NT2/D1 (cell line): ENCODE measurements around the gene TAF8.

Source experiments
- DNase-seq: peaks from one replicate; pipeline ENCODE4 v3.0.0-alpha.2; 2011; ENCODE audit warnings: low read depth, low spot score
- H3K27me3 ChIP-seq: 2 replicates; pipeline ENCODE4 v1.6.0; 2011; ENCODE audit warnings: mild to moderate bottlenecking; ENCODE audit not compliant: insufficient read length, insufficient read depth
- H3K36me3 ChIP-seq: 2 replicates; pipeline ENCODE4 v1.6.1; 2011; ENCODE audit warnings: mild to moderate bottlenecking, low read length, mixed read lengths; ENCODE audit not compliant: insufficient read depth, insufficient read length
- H3K4me1 ChIP-seq: 2 replicates; pipeline ENCODE4 v1.5.1; 2011; ENCODE audit not compliant: insufficient read depth, insufficient read length
- H3K4me3 ChIP-seq: 2 replicates; pipeline ENCODE4 v1.5.1; 2011; ENCODE audit warnings: low read depth; ENCODE audit not compliant: insufficient read length
- H3K9ac ChIP-seq: 2 replicates; pipeline ENCODE4 v1.6.0; 2011; ENCODE audit warnings: low read depth; ENCODE audit not compliant: insufficient read length
- H3K9me3 ChIP-seq: 2 replicates; pipeline ENCODE4 v1.5.1; 2011; ENCODE audit warnings: mild to moderate bottlenecking, low read length; ENCODE audit not compliant: insufficient read depth
- SUZ12 ChIP-seq: IDR thresholded peaks from 2 replicates; pipeline ENCODE4 v1.6.1; 2011; ENCODE audit not compliant: insufficient read length, insufficient read depth; ENCODE audit errors: extremely low read depth
- YY1 ChIP-seq: IDR thresholded peaks from 2 replicates; pipeline ENCODE4 v1.6.1; 2011; ENCODE audit not compliant: insufficient read length, insufficient read depth
- ZNF274 ChIP-seq: IDR thresholded peaks from 2 replicates; pipeline ENCODE4 v1.6.1; 2011; ENCODE audit warnings: mild to moderate bottlenecking, low read depth, low read length

The TAF8 gene

DNA sequence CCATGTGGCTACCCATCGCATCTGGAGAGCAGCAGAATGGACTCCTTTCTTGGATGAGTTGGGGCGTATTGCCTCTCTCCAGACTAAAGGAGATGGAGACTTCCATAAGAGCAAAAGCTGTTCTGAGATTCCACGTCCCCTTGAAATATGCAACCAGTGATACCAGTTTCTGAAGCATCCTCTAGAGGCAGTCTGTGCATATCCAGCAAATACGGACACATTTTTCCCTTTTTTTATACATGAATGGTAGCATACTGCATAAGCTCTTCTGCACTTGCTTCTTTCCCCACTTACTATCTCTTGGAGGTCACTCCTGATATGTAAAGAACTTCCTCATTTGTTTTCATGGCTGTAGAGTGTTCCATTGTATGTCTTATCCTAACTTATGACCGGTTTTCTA, 34.6 kb downstream of the TAF8 start:
- TF ChIP-seq YY1 (no peak), SUZ12 (no peak), ZNF274 (no peak)
- peaks cover 4% of the 10 kb centered on the region for H3K36me3 ChIP-seq
- H3K4me3 ChIP-seq: no peak overlapping the region
- no peaks in the 10 kb centered on the region for H3K9me3 ChIP-seq
- DNase-seq: no peak
- H3K9ac ChIP-seq: no peak overlapping the region
- no peaks in the 10 kb centered on the region for H3K27me3 ChIP-seq
- peaks cover 2% of the 10 kb centered on the region for H3K4me1 ChIP-seq

DNA sequence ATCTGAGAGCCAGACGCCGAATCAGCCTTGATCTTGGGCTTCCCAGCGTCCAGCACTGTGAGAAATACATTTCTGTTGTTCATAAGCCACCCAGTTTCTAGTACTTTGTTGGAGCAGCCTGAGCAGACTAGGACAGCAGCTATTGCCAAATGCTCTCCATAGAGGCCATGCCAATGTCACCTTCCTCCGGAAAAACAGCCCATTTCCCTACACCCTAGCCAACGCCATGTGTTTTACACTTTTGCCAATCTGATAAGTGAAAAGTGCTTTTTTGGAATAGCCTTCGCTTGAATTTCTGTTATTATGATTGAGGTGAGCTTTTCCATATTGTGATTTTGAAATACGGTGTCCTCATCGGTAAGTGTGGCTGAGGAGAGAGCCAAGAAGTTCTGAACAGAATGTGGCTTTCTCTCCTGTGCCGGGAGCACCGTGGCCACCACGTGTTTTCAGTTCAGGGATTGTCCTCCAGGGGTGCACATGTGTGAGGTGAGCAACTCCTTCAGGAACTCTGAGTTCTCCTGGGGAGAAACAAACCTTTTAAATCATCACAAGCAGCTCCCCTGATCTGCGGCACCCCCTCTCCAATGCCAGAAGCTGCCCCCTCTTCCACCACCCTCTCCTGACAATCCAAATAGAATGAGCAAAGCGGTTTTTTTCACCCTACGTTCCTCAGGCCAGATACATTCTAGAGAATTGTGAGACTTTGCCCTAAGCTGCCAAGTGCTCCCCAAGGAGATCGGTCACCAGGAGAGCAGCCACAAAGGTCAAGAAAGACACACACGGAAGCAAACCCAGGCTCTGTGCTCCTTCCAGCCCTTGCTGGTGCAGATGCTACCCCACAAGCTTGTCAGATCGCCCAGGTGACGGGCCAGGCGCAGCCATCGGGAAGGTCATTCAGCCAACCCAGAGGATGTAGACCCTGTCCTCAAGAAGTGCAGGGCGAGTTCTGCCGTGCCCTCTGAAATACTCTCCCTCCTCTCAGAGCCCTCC, 36.0 kb downstream of the TAF8 start:
- Histone ChIP-seq H3K9ac (no peak overlapping the region), H3K36me3 (no peaks in the 10 kb centered on the region), H3K9me3 (no peaks in the 10 kb centered on the region)

GRCh38 chr6:42088101-42088591, 37.8 kb downstream of the TAF8 start:
- TF ChIP-seq SUZ12: no peak
- Histone ChIP-seq H3K9ac (no peak overlapping the region), H3K4me3 (no peak overlapping the region), H3K27me3 (no peaks in the 10 kb centered on the region), H3K36me3 (no peaks in the 10 kb centered on the region), H3K4me1 (peaks cover 2% of the 10 kb centered on the region), H3K9me3 (no peaks in the 10 kb centered on the region)
- peak; percentile 9 for DNase-seq

More for the DNA sequence above, 36.0 kb downstream of the TAF8 start:
- no peak for DNase-seq
- no peak overlapping the region for H3K4me3 ChIP-seq
- peaks cover 2% of the 10 kb centered on the region for H3K4me1 ChIP-seq
- no peaks in the 10 kb centered on the region for H3K27me3 ChIP-seq
- no peak for TF ChIP-seq SUZ12
- no peak for TF ChIP-seq ZNF274
- TF ChIP-seq YY1: no peak

DNA sequence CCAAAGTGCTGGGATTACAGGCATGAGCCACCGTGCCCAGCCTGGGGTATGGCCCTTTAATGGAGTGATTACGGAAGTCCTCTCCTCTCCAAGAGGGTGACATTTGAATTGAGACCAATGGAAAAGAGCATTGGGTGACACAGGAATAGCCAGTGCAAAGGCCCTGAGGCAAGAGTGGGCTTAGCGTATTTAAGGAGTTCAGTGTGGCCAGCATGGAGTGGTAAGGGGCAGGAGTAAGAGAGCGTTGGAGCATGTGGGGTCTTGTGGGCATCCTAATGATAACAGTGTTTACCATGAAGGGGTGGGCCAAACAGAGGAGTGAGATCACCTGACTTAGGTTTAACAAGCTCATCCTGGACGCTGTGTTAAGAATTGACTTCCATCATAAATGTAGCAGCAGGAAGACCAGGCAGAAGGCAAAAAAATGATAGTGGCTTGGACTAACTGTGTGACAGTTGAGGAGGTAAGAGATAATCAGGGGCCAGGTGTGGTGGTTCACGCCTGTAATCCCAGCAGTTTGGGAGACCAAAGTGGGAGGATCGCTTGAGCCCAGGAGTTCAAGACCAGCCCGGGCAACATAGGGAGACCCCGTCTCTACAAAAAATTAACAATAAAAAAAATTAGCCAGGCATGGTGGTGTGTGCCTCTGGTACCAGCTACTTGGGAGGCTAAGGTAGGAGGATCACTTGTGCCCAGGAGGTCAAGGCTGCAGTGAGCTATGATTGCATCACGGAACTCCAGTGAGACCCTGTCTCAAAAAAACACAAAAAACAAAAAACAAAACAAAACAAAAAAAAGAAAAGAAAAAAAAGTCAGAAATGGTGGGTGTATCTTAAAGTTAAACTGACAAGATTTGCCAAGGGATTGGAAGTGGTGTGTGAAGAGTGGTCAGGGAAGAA, 40.7 kb downstream of the TAF8 start:
- TF ChIP-seq YY1: no peak
- TF ChIP-seq ZNF274: no peak
- TF ChIP-seq SUZ12: no peak
- Histone ChIP-seq H3K36me3 (no peaks in the 10 kb centered on the region), H3K4me1 (peaks cover 5% of the 10 kb centered on the region), H3K4me3 (no peak overlapping the region), H3K9me3 (no peaks in the 10 kb centered on the region), H3K9ac (no peak overlapping the region), H3K27me3 (no peaks in the 10 kb centered on the region)
- DNase-seq: no peak

DNA sequence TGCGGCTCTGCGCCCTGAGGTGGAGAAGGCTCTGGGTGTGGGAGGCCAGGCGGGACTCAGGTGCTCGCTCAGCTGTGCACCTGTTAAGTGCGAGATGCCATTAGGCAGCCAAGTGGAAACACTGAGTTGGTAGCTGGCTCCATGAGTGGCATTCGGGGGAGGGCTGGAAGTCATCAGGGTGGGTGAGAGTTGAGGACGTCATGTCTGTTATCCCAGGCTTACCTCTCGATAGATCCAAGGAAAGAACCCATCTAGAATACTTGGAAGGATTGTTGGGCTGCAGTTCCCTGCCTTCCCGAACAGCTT, 41.3 kb downstream of the TAF8 start:
- Histone ChIP-seq H3K36me3 (no peaks in the 10 kb centered on the region), H3K9me3 (no peaks in the 10 kb centered on the region), H3K4me3 (no peak overlapping the region), H3K27me3 (no peaks in the 10 kb centered on the region), H3K4me1 (peaks cover 5% of the 10 kb centered on the region), H3K9ac (no peak overlapping the region)
- TF ChIP-seq YY1: no peak
- TF ChIP-seq ZNF274: no peak
- no peak for TF ChIP-seq SUZ12
- no peak for DNase-seq

DNA sequence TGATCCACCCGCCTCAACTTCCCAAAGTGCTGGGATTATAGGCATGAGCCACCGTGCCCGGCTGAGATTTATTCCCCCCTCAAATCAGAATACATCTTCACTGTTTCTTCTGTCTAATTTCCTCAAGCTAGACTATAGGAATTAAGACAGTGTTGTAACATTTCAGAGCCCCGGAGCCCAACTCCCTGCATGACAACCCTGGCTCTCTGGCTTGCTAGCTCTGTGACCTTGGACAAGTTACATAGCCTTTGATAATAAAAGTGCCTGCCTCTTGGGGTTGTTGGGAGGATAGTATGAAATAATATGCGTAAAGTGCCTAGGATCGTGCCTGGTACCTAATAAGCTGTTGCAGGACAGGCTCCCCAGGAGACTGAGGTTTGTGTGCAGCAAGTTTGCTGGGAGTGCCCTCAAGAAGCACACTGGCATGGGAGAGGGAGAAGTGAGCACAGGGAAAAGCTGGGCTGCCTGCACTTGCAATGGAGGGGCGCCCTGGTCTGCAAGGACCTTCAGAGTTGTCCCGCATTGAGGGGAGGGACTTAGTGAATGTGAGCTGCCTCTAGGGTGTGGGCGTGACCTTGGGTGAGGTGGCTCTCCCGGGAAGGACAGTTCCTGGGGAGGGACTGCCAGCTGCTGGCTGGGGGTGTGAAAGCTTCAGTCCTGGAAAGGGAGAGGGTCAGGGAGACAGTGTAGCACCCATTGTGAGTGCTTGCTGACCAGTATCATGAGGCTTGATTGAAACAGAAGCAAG, 43.4 kb downstream of the TAF8 start:
- Histone ChIP-seq H3K9ac (peak overlapping the region; percentile 10), H3K27me3 (no peaks in the 10 kb centered on the region), H3K9me3 (no peaks in the 10 kb centered on the region), H3K4me3 (no peak overlapping the region), H3K4me1 (peaks cover 3% of the 10 kb centered on the region), H3K36me3 (no peaks in the 10 kb centered on the region)
- TF ChIP-seq ZNF274 (no peak), SUZ12 (no peak), YY1 (no peak)
- DNase-seq: no peak

- H3K4me3 ChIP-seq: no peak overlapping the region
- TF ChIP-seq YY1: no peak
- TF ChIP-seq SUZ12: no peak
- no peak for TF ChIP-seq ZNF274
- H3K36me3 ChIP-seq: no peaks in the 10 kb centered on the region
- DNase-seq: no peak
- peaks cover 3% of the 10 kb centered on the region for H3K4me1 ChIP-seq
- H3K9me3 ChIP-seq: no peaks in the 10 kb centered on the region
- H3K27me3 ChIP-seq: no peaks in the 10 kb centered on the region
- H3K9ac ChIP-seq: no peak overlapping the region
Measured at GRCh38 chr6:42095094-42095493, 44.8 kb downstream of the TAF8 start.
